Epithelial cell of prostate (primary cell): Measurements from ENCODE around the gene SLC8A3.
"Not testable (repeated sequence)": the region's sequence is repeated elsewhere in the genome, so short reads cannot be mapped to it uniquely, and the experiment has no call there.

Source experiments
- DNase-seq: peaks from one replicate; pipeline ENCODE4 v3.0.0-alpha.2; 2011; ENCODE audit warnings: low read depth, low spot score
- H3K27ac ChIP-seq: fragments of 450-650 bp; 2 replicates; pipeline ENCODE4 v1.5.1; 2017; ENCODE audit warnings: mild to moderate bottlenecking

The SLC8A3 gene

GRCh38 chr14:70188659-70189455 is at the start of gene SLC8A3:
Gene SLC8A3, minus strand, starts transcription at chr14:70188951. Its CDS starts 20,529 bp downstream, at chr14:70168422.
- no peak for DNase-seq
- no peak within 1 kb of the TSS for H3K27ac ChIP-seq

- no peak overlapping the region for H3K27ac ChIP-seq
Measured at GRCh38 chr14:70237710-70238109, 49.0 kb upstream of the SLC8A3 start.

GRCh38 chr14:70234066-70234950 is 45.6 kb upstream of the SLC8A3 start:
- DNase-seq = no peak
- no peak overlapping the region for H3K27ac ChIP-seq

More at GRCh38 chr14:70237710-70238109, 49.0 kb upstream of the SLC8A3 start:
- no peak for DNase-seq

GRCh38 chr14:70231756-70232544 is 43.2 kb upstream of the SLC8A3 start:
- not testable (repeated sequence) for H3K27ac ChIP-seq, DNase-seq

GRCh38 chr14:70229877-70230640 is 41.3 kb upstream of the SLC8A3 start:
- not testable (repeated sequence) for H3K27ac ChIP-seq, DNase-seq

GRCh38 chr14:70213721-70214282 is 25.1 kb upstream of the SLC8A3 start:
- DNase-seq = no peak
- no peak overlapping the region for H3K27ac ChIP-seq

- no peak overlapping the region for H3K27ac ChIP-seq
- no peak for DNase-seq
Measured at GRCh38 chr14:70212752-70213151, 24.0 kb upstream of the SLC8A3 start.

GRCh38 chr14:70208380-70208779 is 19.6 kb upstream of the SLC8A3 start:
- no peak overlapping the region for H3K27ac ChIP-seq
- DNase-seq = no peak

GRCh38 chr14:70203686-70204085 is 14.9 kb upstream of the SLC8A3 start:
- no peak for DNase-seq
- H3K27ac ChIP-seq = no peak overlapping the region

GRCh38 chr14:70201994-70202393 is 13.2 kb upstream of the SLC8A3 start:
- H3K27ac ChIP-seq = no peak overlapping the region
- DNase-seq = no peak

GRCh38 chr14:70193396-70193795 is 4.6 kb upstream of the SLC8A3 start:
- no peak for DNase-seq
- H3K27ac ChIP-seq = no peak overlapping the region

GRCh38 chr14:70192915-70193314 is 4.2 kb upstream of the SLC8A3 start:
- no peak for DNase-seq
- H3K27ac ChIP-seq = no peak overlapping the region

GRCh38 chr14:70190156-70190555 is 1.4 kb upstream of the SLC8A3 start:
- no peak for DNase-seq

GRCh38 chr14:70189456-70190077 is 816 bp upstream of the SLC8A3 start:
- no peak for DNase-seq
- H3K27ac ChIP-seq = no peak overlapping the region

More at GRCh38 chr14:70190156-70190555, 1.4 kb upstream of the SLC8A3 start:
- H3K27ac ChIP-seq = no peak overlapping the region

- no peak overlapping the region for H3K27ac ChIP-seq
- DNase-seq = no peak
Measured at GRCh38 chr14:70188322-70188658, 461 bp downstream of the SLC8A3 start.

- no peak for DNase-seq
- H3K27ac ChIP-seq = no peak overlapping the region
Measured at GRCh38 chr14:70186900-70187451, 1.8 kb downstream of the SLC8A3 start.

GRCh38 chr14:70183991-70184390 is 4.8 kb downstream of the SLC8A3 start:
- no peak overlapping the region for H3K27ac ChIP-seq
- DNase-seq = no peak

- no peak for DNase-seq
- no peak overlapping the region for H3K27ac ChIP-seq
Measured at GRCh38 chr14:70181276-70181675, 7.5 kb downstream of the SLC8A3 start.

GRCh38 chr14:70180718-70181117 is 8.0 kb downstream of the SLC8A3 start:
- DNase-seq = no peak
- no peak overlapping the region for H3K27ac ChIP-seq
